HG03571 (cell line): ENCODE results near the gene KCTD18.

ENCODE experiments used
- ATAC-seq: cut with Tn5 transposase; IDR thresholded peaks from one replicate; pipeline ENCODE4 v1.9.1; 2021; ENCODE audit not compliant: unreplicated experiment

Gene KCTD18

GRCh38 chr2:200455958-200456421 is 53.9 kb downstream of the KCTD18 start:
- ATAC-seq, result peak; percentile 57

DNA sequence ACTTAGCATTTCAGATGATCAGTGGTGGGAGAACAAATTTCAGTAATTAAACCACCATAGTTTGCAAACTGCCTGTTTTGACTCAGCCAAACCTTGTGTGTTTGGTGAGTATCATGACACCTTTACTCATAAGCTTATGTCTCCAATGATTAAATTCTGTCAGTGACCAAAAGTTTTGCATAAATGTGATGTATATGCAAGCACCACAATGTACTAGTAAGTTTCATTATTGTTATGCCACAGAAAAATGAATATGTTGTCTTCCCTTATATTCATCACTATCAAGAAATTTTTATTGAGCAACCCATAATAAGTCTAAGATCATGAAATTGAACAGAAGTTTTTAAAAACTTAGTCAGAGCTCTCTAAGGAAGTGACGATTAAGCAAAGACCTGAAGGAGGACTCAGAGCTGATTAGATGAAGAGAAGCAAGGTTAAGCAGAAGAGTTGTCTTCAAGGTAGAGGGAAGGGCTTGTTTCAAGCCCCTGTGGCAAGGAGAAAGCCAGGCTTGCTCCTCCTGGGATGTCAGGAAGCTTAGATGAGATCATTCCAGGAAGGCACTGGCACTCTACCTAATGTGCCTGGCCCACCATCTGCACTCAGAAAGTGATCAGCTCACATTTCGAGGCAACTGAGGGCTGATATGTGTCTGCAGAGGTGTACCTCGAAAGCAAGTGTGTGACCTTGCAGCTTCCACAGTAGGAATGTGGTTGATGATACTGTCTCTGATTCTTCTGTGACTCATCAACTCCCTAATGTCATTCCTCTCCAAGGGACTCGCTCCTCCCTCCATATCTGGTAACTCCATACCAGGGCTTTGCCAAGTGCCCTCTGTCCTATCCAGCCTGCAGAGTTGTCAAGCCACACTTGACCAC is 54.7 kb downstream of the KCTD18 start:
- ATAC-seq, result peak; percentile 76

DNA sequence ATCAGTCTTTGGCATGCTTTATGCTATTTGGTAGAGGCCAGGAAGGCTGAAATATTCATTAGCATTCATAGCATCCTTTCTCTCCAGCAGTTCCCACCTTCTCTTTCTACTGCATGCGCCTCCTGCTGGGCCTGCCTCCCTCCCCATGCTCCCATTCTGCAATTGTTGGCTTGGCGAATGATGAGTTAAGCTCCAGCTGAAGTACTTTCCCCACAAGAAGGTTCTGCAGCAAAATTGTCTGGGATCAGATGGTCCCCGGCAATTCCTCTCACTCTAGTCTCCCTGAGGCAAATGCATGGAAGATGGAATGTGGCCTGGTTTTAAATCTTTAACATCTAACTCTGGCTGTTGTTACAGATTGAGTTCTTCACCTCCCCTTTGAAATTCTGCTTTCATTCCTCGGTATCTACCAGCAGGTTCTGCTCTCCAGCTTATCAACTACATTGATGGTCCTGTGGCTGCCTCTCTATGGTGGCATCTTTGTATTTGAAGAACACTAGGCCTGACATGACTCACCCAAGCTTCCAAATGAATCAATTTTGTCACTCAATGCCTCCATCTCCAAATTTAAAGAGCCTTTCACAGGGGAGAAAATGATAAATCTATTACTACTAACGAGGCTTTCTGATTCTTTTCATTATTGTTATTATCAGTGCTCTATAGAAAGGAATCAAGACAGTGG is 55.9 kb downstream of the KCTD18 start:
- no peak for ATAC-seq

- ATAC-seq, result no peak
Observed at GRCh38 chr2:200453142-200453852, 56.6 kb downstream of the KCTD18 start.

- no peak for ATAC-seq
Observed at GRCh38 chr2:200452377-200452776, 57.5 kb downstream of the KCTD18 start.

- ATAC-seq, result no peak
Observed at GRCh38 chr2:200451511-200451910, 58.4 kb downstream of the KCTD18 start.

GRCh38 chr2:200450288-200450687 is 59.6 kb downstream of the KCTD18 start:
- ATAC-seq, result no peak

GRCh38 chr2:200449149-200449548 is 60.7 kb downstream of the KCTD18 start:
- no peak for ATAC-seq

DNA sequence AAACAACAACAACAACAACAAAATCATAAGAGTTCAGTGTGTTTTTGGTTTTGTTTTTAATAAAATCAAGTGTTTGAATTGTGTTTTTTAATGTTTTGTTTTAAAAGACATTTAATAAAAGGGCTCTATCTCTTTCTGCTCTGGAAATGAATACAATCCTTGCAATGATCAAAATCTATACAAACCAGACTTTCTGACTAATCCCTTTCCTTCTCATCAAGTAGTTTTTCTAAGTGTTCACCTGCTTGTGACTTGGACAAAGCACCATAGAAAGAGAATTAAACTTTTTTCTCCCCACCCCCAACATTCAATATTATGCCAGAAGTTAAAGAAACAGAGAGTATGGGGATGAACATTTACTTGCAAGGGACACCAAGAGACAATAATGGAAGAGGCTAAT is 61.4 kb downstream of the KCTD18 start:
- ATAC-seq, result no peak

DNA sequence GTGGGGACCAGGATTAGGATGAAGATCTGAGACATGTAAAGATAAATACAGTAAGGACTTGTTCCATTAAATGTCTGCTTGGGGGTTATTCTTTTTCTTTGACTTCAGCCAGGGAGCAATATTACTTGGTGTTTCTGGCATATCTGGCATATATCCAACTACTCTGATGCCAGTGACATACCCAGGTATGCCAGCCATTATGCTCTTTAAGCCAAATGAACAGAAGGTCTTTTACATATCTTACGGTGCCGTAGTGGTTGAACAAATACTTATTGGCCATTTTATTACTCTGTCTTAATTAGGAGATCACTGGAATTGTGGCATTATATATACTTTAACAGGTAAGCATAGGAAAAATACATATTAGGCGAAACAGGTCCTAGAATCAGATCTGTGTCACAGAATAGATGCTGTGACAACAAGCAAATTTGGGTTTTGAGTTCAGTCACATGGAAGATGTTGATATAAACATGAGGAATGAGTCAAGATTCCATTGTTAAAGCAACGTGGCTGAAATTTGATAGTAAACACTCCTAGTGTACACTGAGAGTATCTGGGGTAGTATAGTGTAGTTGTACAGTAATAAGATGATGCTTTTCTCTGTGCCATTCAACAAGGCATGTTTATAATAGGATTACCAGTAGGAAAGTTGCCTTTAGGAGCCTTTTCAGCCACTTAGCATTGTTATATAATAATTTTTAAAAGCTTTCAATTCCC is 62.6 kb downstream of the KCTD18 start:
- ATAC-seq, result no peak

GRCh38 chr2:200446612-200447011 is 63.3 kb downstream of the KCTD18 start:
- ATAC-seq, result no peak

DNA sequence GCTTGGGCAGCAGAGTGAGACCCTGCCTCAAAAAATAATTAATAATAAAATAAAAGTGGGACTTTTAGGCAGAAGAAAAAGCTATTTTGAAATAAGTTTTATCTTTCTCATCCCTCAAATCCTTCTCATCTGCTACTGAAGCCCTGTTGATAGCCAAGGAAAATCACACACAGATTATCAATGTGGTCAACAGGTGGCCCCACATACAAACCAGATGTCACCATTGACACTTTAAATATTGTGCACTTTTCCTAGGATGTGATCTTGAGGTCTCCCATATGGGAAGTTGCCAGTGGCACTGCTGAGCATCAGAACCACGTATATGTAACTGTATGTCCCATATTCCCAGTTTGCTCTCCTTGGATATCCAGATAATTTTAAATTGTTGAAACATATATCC is 64.6 kb downstream of the KCTD18 start:
- no peak for ATAC-seq

- ATAC-seq, result no peak
Observed at GRCh38 chr2:200444530-200444929, 65.3 kb downstream of the KCTD18 start.

GRCh38 chr2:200443916-200444315 is 66.0 kb downstream of the KCTD18 start:
- ATAC-seq, result no peak

DNA sequence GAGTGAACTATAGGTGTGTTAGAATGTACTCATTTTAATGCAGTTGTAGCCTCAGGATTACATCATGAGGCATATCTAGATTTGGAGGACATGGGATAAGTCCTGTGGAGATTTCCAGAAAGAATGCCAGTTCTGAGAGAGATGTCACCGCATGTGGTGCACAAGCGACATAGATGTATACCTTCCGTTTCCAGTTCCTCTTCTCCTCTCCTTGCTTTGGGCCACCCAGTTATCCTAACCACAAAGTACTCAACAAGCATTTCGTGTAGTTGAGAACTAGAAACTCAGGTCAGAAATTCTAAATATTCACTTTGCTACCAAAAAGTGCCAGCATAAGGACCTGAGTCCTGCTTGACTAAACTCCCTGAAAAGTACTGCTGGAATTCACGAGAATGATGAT is 66.5 kb downstream of the KCTD18 start:
- no peak for ATAC-seq

GRCh38 chr2:200442471-200442870 is 67.4 kb downstream of the KCTD18 start:
- no peak for ATAC-seq

DNA sequence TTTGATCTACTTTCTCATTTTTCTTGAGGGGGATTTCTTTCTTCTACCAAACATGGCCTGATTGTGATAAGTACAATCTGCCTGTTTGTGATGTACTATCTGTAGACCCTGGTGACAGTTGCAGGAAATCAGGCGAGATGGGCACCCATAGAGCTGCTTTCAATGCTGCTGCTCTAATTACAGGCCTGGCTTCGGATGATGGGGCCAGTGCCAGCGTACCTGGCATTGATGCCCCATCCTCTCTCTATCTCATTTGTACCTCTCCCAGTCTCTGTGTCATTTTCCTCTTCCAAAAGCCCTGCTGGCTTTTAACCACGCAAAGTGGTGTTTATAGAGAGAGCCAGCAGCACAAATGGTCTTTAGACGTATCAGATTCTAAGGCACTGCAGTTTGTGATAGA is 69.9 kb downstream of the KCTD18 start:
- no peak for ATAC-seq
